Kidney (tissue), 14 donors: ENCODE measurements around the gene MAT2A. TPM values are rescaled to one million over a fixed set of nuclear protein-coding genes. Genes with fewer than 3 reads are reported as not detected.

ENCODE experiments used
- DNase-seq, 5 donors: peaks; one replicate each; pipeline ENCODE4 v3.0.0-alpha.2; 2013 to 2020
- FAIRE-seq: peaks from 2 replicates; lab custom pipeline; 2012; peaks lifted over from hg19 to GRCh38; lab: Jason Lieb, UNC
- H3K27ac ChIP-seq, 2 donors: one replicate each; pipeline ENCODE4 v1.7.0; 2013; ENCODE audit warnings: low read depth in 2 of 2, low read length in 2 of 2, inconsistent platforms in 1 of 2
- H3K27me3 ChIP-seq: one replicate; pipeline ENCODE4 v1.7.1; 2013; ENCODE audit warnings: low read length, inconsistent platforms; ENCODE audit not compliant: control insufficient read depth, insufficient read depth
- H3K36me3 ChIP-seq, 3 donors: one replicate each; pipeline versions ENCODE4 v1.7.0 to v1.7.1; 2013; ENCODE audit warnings: low read length in 3 of 3, control low read depth in 1 of 3, inconsistent platforms in 1 of 3; ENCODE audit not compliant: insufficient read depth in 3 of 3, control insufficient read depth in 2 of 3
- H3K4me1 ChIP-seq, 3 donors: one replicate each; pipeline versions ENCODE4 v1.7.0 to v1.7.1; 2013; ENCODE audit warnings: low read length in 3 of 3, inconsistent platforms in 1 of 3, low read depth in 1 of 3; ENCODE audit not compliant: control insufficient read depth in 2 of 3, insufficient read depth in 2 of 3
- H3K4me3 ChIP-seq, 3 donors: one replicate each; pipeline versions ENCODE4 v1.7.0 to v1.8.1; 2013; ENCODE audit warnings: low read length in 3 of 3, control low read depth in 1 of 3, inconsistent platforms in 1 of 3
- H3K9ac ChIP-seq, 3 donors: one replicate each; pipeline versions ENCODE4 v1.7.0 to v1.7.1; 2013; ENCODE audit warnings: low read length in 3 of 3, control low read depth in 1 of 3, inconsistent platforms in 1 of 3
- H3K9me3 ChIP-seq, 3 donors: one replicate each; pipeline versions ENCODE4 v1.7.0 to v1.7.1; 2013; ENCODE audit warnings: low read length in 3 of 3, control low read depth in 1 of 3, inconsistent platforms in 1 of 3; ENCODE audit not compliant: control insufficient read depth in 2 of 3, insufficient read depth in 1 of 3
- intact Hi-C: fragments of 100-400 bp; cut with DNase I; formaldehyde crosslinking; loops from one replicate; pipeline ENCODE4 v1.11.1; 2022
- polyA plus RNA-seq: library from polyadenylated mRNA; stranded (reverse); fragments of 350-450 nt; fragmentation: Illumina TruSeq; extraction: RNeasy Lipid Tissue Mini Kit (QIAGEN cat#74804); gene quantifications from one replicate; pipeline ENCODE4 v1.2.3, GENCODE V29; 2014; ENCODE audit warnings: low read depth, low replicate concordance; ENCODE audit not compliant: insufficient read depth
- total RNA-seq: library from RNA; stranded (reverse); fragmentation: NEBNext Ultra II Directional; extraction: Animal tissue kit (Norgen Biotek cat#: 25700); gene quantifications from one replicate; pipeline ENCODE4 v1.2.1, GENCODE V29; 2021
- TF ChIP-seq, protein P1 (sequence below): IDR thresholded peaks from 3 replicates; pipeline ENCODE4 v1.5.1; 2012; ENCODE audit warnings: mild to moderate bottlenecking, moderate library complexity, borderline replicate concordance; ENCODE audit not compliant: insufficient read depth; ENCODE audit errors: extremely low read depth
- donor health status: control.
- donor health status: control.
- donor health status: control.
- donor health status: control.
- donor health status: control.
- donor health status: DM: yes; HTN: yes; CAD: no.
- donor health status: Normal renal cell carcinoma (clear cell type).

Gene MAT2A
- total and polyA plus RNA-seq, 2 donors from 2014 or later = 155 to 300 TPM

- H3K4me3 ChIP-seq = peak overlapping the region; percentile 77 to 88 (median 84)
- DNase-seq (peak; percentile 78 to 91 (median 88)), FAIRE-seq (no peak)
- no peaks in the 10 kb centered on the region for H3K9me3 ChIP-seq
- H3K9ac ChIP-seq = peak overlapping the region; percentile 50 to 100 (median 99)
- H3K27ac ChIP-seq = peak overlapping the region; percentile 100
- H3K36me3 ChIP-seq = peaks cover 14 to 20% (median 15%) of the 10 kb centered on the region in 3 donors
- intact Hi-C loops = no loop called here
- peaks cover 11 to 18% (median 14%) of the 10 kb centered on the region in 3 donors for H3K4me1 ChIP-seq
- TF ChIP-seq, protein P1, sequence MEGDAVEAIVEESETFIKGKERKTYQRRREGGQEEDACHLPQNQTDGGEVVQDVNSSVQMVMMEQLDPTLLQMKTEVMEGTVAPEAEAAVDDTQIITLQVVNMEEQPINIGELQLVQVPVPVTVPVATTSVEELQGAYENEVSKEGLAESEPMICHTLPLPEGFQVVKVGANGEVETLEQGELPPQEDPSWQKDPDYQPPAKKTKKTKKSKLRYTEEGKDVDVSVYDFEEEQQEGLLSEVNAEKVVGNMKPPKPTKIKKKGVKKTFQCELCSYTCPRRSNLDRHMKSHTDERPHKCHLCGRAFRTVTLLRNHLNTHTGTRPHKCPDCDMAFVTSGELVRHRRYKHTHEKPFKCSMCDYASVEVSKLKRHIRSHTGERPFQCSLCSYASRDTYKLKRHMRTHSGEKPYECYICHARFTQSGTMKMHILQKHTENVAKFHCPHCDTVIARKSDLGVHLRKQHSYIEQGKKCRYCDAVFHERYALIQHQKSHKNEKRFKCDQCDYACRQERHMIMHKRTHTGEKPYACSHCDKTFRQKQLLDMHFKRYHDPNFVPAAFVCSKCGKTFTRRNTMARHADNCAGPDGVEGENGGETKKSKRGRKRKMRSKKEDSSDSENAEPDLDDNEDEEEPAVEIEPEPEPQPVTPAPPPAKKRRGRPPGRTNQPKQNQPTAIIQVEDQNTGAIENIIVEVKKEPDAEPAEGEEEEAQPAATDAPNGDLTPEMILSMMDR = no peak
- no peaks in the 10 kb centered on the region for H3K27me3 ChIP-seq
These were observed 1.1 kb upstream of the MAT2A start for GRCh38 chr2:85537600-85538506.

DNA sequence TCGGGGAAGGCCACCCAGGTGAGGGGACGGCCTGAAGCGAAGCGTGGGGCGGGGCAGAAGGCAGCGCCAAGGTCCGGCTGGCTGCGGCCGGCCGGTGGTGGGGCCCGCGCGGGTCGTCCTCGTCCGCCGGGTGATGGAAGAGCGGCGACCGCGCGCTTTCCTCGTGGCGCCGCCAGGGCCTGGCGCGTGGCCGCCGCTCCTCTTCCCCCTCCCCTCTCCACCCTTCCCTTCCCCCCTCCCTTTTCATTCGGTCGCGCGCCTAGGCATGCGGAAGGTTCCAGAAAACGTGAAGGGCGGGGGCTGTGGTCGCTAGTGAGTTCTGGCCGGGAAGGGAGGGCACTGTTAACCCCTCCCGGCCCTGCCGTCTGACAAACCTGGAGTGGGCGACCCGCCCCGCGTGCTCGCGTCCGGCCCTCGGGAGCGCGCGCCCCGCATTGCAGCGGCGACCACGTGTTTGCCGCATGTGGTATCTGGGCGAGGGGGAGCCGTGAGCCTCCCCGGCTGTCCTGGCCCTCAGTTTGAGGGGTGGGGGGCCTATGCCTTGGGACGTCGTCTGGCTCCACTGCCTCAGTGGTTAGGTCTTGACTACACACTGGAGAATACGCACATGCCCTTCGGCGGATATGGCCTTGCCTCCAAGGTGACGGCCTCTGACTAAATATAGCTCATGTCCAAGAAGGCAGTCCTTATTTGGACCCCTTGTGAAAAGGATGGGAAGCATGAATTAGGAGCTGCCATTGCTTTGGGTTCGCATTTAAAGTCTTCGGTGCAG is 579 bp downstream of the MAT2A start:
- Histone ChIP-seq H3K9ac (peak overlapping the region; percentile 95 to 100 (median 96)), H3K36me3 (peaks cover 17 to 36% (median 25%) of the 10 kb centered on the region in 3 donors), H3K27ac (peak overlapping the region; percentile 100), H3K9me3 (no peaks in the 10 kb centered on the region), H3K4me1 (peaks cover 11 to 18% (median 14%) of the 10 kb centered on the region in 3 donors), H3K4me3 (peak overlapping the region; percentile 88 to 97 (median 97)), H3K27me3 (no peaks in the 10 kb centered on the region)
- TF ChIP-seq, protein P1 = no peak
- DNase-seq = peak; percentile 76 to 94 (median 88)
- no peak for FAIRE-seq
- intact Hi-C loops = no loop called here

- no peaks in the 10 kb centered on the region for H3K9me3 ChIP-seq
- peaks cover 11 to 18% (median 14%) of the 10 kb centered on the region in 3 donors for H3K4me1 ChIP-seq
- TF ChIP-seq, protein P1 = no peak
- H3K36me3 ChIP-seq = peaks cover 19 to 40% (median 26%) of the 10 kb centered on the region in 3 donors
- FAIRE-seq = no peak
- H3K9ac ChIP-seq = peak overlapping the region; percentile 95 to 100 (median 96)
- intact Hi-C loops = no loop called here
- DNase-seq = peak in 1 of 5 donors; percentile 37
- no peaks in the 10 kb centered on the region for H3K27me3 ChIP-seq
- peak overlapping the region; percentile 88 to 97 (median 97) for H3K4me3 ChIP-seq
- H3K27ac ChIP-seq = peak overlapping the region; percentile 100
These were observed 1.2 kb downstream of the MAT2A start for GRCh38 chr2:85540133-85540648.
